ENCODE results near the gene ADGRD2. TPM values are rescaled to one million over a fixed set of nuclear protein-coding genes. Genes with fewer than 3 reads are reported as not detected.

Gene ADGRD2
- total RNA-seq, 1 experiment from 2014 or later: not detected

- ChIA-PET POLR2A (no interaction called here), RAD21 (ENCODE audit: low non-redundant PET in 1 of 2, low total read pairs in 2 of 2, uncharacterized antibody in 2 of 2, unreplicated experiment in 2 of 2) (interaction anchor here in 1 of 2 experiments (0.7 kb wide), 1 partner anchor 76 kb away, joined by 3 read pairs; no protein-coding TSS in a partner anchor), CTCF (no interaction called here)
- Histone ChIP-seq H2AFZ (ENCODE audit: low read depth, low read length, poor library complexity, severe bottlenecking) (no peak overlapping the region), H3K79me2 (ENCODE audit: insufficient read depth, low read length) (no peaks in the 10 kb centered on the region), H3K36me3 (ENCODE audit: control insufficient read depth in 1 of 2, insufficient read depth in 2 of 2, low read length in 2 of 2) (no peaks in the 10 kb centered on the region), H3K4me2 (ENCODE audit: low read length) (no peak overlapping the region), H3K4me1 (ENCODE audit: control insufficient read depth in 1 of 2, insufficient read depth in 2 of 2, low read length in 2 of 2) (peaks cover 4 to 17% of the 10 kb centered on the region in 2 experiments; a peak in 3 of 4 replicates), H3K9me3 (ENCODE audit: control insufficient read depth in 1 of 2, insufficient read depth in 1 of 2, low read depth in 1 of 2, low read length in 2 of 2) (no peaks in the 10 kb centered on the region), H3K9me2 (ENCODE audit: insufficient read depth) (no peaks in the 10 kb centered on the region), H3K27ac (ENCODE audit: low read depth, low read length) (no peak overlapping the region), H4K20me1 (ENCODE audit: insufficient read depth) (no peaks in the 10 kb centered on the region), H3K4me3 (replicated peaks in 1 of 2; ENCODE audit: low read depth in 1 of 2, low read length in 2 of 2) (no peak overlapping the region), H3K27me3 (ENCODE audit: insufficient read depth, low read length) (no peaks in the 10 kb centered on the region), H3K9ac (ENCODE audit: low read length) (no peak overlapping the region)
- BruUV-seq (replicated peaks): no TSS peak
- no peak for TF ChIP-seq CBX3 (IDR thresholded peaks at IDR 0.05; ENCODE audit: low read depth)
- TF ChIP-seq ATF3 (IDR thresholded peaks at IDR 0.05): no peak
- TF ChIP-seq SRF (IDR thresholded peaks at IDR 0.05; ENCODE audit: low read depth): no peak
- TF ChIP-seq EGR1 (IDR thresholded peaks at IDR 0.05; ENCODE audit: low read depth): no peak
- no peak for TF ChIP-seq POLR2AphosphoS5 (IDR thresholded peaks at IDR 0.05; ENCODE audit: low read depth, low read length)
- TF ChIP-seq MAX (IDR thresholded peaks at IDR 0.05): no peak
- TF ChIP-seq SP1 (IDR thresholded peaks at IDR 0.05; ENCODE audit: low read depth): no peak
- TF ChIP-seq ZBTB33 (IDR thresholded peaks at IDR 0.05; ENCODE audit: extremely low read depth, insufficient replicate concordance, low read length): no peak
- no peak for TF ChIP-seq POLR2A (IDR thresholded peaks at IDR 0.05; ENCODE audit: borderline replicate concordance, extremely low read depth, insufficient read depth, insufficient read length)
- TF ChIP-seq EZH2phosphoT487 (IDR thresholded peaks at IDR 0.05; ENCODE audit: borderline replicate concordance): no peak
- no peak for TF ChIP-seq SIN3A (IDR thresholded peaks at IDR 0.05; ENCODE audit: low read depth)
- no peak for TF ChIP-seq ZFX (IDR thresholded peaks at IDR 0.05)
- no peak for TF ChIP-seq FOSL1 (IDR thresholded peaks at IDR 0.05; ENCODE audit: low read depth)
- TF ChIP-seq ELF1 (IDR thresholded peaks at IDR 0.05; ENCODE audit: borderline replicate concordance, low read depth): no peak
- no peak for TF ChIP-seq ZNF274 (IDR thresholded peaks at IDR 0.05; ENCODE audit: low read depth, low read length)
- no peak for TF ChIP-seq TCF7L2 (IDR thresholded peaks at IDR 0.05; ENCODE audit: borderline replicate concordance, extremely low read depth, insufficient read depth, insufficient read length)
- TF ChIP-seq YY1 (IDR thresholded peaks at IDR 0.05; ENCODE audit: extremely low read depth, insufficient replicate concordance, low read depth, low read length): no peak
- no peak for TF ChIP-seq EZH2 (IDR thresholded peaks at IDR 0.05)
- TF ChIP-seq JUND (IDR thresholded peaks at IDR 0.05): no peak
- TF ChIP-seq CTCF (IDR thresholded peaks at IDR 0.05 in 2 of 3, conservative IDR thresholded peaks at IDR 0.05 in 1 of 3; ENCODE audit: borderline replicate concordance in 1 of 3, insufficient read depth in 1 of 3, low read depth in 2 of 3, low read length in 2 of 3): no peak
- intact Hi-C loops (cut with micrococcal nuclease): no loop called here
- DNase-seq (ENCODE audit: low read depth, low spot score) (no peak), ATAC-seq (no peak)
Observed at GRCh38 chr9:124483481-124483880, 33.2 kb downstream of the ADGRD2 start.

Data from HCT116 (cell line).